CD1c-positive myeloid dendritic cell (primary cell): ENCODE data around the gene VSIG10.
"Not testable (repeated sequence)": the region's sequence is repeated elsewhere in the genome, so short reads cannot be mapped to it uniquely, and the experiment has no call there.

Source experiments
- DNase-seq: peaks from one replicate; pipeline ENCODE4 v3.0.0-alpha.2; 2016; ENCODE audit errors: extremely low spot score

Gene VSIG10

DNA sequence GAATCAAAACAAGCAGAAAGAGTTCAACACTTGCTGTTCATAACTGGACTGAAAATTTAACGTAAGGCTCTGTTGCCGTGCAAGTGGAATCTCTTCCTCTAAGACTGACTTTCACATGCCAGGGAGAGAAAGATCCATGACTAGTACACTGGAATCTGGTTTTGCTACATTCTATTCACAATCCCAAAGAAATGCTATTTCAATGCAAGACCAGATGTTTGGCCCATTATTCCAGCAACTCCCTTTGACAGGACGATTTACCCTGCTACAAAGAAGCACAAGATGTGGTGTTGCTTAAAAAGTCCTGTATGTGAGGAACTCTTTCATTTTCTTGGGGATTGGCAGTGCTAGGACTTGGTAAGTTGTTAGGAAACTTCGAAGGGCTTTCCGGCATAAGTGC, 69.9 kb downstream of the VSIG10 start:
- DNase-seq: no peak

DNA sequence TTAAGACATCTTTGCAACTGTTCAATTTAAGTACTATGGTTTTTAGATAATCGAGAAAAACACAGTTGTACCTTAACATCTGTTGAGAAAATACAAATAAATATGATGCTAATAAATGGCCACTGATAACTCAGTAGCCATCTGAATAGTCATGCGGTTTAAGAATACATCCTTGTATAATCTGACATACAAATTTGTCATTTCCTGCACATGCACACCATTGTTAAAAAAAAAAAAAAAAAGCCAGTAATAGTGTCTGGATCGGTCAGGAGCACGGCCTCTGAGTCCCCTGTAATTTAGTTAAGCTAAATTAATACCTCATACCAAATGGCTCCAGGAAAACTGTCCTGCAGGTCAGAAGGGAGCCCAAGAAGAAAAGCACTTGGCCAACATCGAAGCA, 70.5 kb downstream of the VSIG10 start:
- no peak for DNase-seq

- DNase-seq: no peak
These were observed 71.6 kb downstream of the VSIG10 start for GRCh38 chr12:118032188-118032587.

DNA sequence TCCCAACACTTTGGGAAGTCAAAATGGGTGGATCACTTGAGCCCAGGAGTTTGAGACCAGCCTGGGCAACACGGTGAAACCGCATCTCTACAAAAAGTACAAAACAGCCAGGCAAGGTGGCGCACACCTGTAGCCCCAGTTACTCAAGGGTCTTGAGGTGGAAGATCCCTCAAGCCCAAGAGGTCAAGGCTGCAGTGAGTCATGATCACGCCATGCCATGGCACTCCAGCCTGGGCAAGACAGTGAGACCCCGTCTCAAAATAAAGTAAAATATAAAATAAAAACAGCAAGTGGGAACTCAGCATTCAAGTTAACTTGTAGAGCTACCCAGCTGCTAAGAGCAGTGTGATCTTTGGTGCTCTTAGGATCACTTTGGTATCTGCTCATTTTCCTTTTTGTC, 74.6 kb downstream of the VSIG10 start:
- no peak for DNase-seq

- DNase-seq: no peak
These were observed 78.6 kb downstream of the VSIG10 start for GRCh38 chr12:118025168-118025567.

GRCh38 chr12:118023301-118023860, 80.4 kb downstream of the VSIG10 start:
- DNase-seq: no peak

GRCh38 chr12:118022728-118023109, 81.1 kb downstream of the VSIG10 start:
- no peak for DNase-seq

DNA sequence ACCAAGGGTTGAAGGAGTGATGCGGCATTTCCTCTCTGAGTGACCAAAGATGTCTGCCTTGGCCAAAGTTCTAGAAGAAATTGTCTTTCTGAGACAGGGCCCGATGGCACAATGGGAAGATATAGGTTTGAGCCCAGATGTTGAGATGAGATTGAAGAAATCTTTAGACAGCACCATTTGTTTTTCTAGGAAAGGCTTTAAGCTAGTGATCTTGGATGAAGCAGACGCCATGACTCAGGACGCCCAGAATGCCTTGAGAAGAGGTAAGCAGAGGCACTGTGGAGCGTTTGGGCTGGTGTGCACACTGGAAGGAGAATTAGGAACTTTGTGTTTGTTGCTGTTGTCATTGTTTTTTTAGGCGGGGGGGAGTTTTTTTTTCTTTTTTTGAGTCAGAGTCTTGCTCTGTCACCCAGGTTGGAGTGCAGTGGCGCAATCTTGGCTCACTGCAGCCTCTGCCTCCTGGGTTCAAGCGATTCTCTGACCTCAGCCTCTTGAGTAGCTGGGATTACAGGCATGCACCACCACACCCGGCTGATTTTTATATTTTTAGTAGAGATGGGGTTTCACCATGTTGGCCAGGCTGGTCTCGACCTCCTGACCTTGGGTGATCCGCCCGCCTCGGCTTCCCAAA, 81.6 kb downstream of the VSIG10 start:
- DNase-seq: not testable (repeated sequence)

- no peak for DNase-seq
These were observed 83.8 kb downstream of the VSIG10 start for GRCh38 chr12:118020036-118020435.

- no peak for DNase-seq
These were observed 85.9 kb downstream of the VSIG10 start for GRCh38 chr12:118017926-118018325.

- peak; percentile 99 for DNase-seq
These were observed 87.2 kb downstream of the VSIG10 start, which contains the start of gene RFC5 for GRCh38 chr12:118016424-118017264. Gene RFC5, plus strand, starts transcription at chr12:118016703. Its CDS starts 125 bp downstream, at chr12:118016828.

- no peak for DNase-seq
These were observed 87.9 kb downstream of the VSIG10 start for GRCh38 chr12:118015944-118016343.

GRCh38 chr12:118015306-118015705, 88.5 kb downstream of the VSIG10 start:
- no peak for DNase-seq
